ENCODE results near the gene BATF3.

DNA sequence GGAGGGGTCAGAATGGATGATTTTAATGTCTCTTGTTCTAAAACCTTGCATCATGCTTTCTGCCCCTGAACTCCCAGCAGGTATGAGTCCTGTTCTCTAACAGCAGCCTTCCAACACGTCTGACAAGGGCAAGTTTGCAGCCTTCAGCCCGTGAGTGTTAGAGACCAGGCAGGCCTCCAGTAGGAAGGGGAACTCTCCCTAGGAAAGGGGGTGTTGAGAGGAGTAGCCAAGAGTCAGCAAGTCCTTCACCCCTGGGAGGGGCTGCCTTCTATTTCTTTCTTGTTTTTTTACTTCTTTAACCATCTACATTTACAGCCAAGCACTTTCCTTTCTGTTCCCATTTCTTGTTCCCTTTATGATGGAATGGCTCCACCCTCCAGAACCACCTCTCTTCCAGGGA is 14.2 kb downstream of the BATF3 start:
- no peak for TF ChIP-seq POLR2A (IDR thresholded peaks at IDR 0.05)
- TF ChIP-seq, protein P1, sequence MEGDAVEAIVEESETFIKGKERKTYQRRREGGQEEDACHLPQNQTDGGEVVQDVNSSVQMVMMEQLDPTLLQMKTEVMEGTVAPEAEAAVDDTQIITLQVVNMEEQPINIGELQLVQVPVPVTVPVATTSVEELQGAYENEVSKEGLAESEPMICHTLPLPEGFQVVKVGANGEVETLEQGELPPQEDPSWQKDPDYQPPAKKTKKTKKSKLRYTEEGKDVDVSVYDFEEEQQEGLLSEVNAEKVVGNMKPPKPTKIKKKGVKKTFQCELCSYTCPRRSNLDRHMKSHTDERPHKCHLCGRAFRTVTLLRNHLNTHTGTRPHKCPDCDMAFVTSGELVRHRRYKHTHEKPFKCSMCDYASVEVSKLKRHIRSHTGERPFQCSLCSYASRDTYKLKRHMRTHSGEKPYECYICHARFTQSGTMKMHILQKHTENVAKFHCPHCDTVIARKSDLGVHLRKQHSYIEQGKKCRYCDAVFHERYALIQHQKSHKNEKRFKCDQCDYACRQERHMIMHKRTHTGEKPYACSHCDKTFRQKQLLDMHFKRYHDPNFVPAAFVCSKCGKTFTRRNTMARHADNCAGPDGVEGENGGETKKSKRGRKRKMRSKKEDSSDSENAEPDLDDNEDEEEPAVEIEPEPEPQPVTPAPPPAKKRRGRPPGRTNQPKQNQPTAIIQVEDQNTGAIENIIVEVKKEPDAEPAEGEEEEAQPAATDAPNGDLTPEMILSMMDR (IDR thresholded peaks at IDR 0.05 in 8 of 11, conservative IDR thresholded peaks at IDR 0.05 in 3 of 11): no peak

Data from spleen (tissue), 7 donors.